HEK293 (cell line): ENCODE results near the gene MPPED2.

Experiments
- CTCF ChIA-PET: fragments of 350-600 bp; formaldehyde crosslinking; extraction: SDS; loops from one replicate; lab custom pipeline; 2021; ENCODE audit warnings: antibody characterized with exemption; lab: Yijun Ruan, JAX
- POLR2A ChIA-PET: fragments of 300-600 bp; formaldehyde crosslinking; extraction: SDS; loops from one replicate; lab custom pipeline; 2020; ENCODE audit warnings: antibody characterized with exemption, inconsistent platforms; lab: Yijun Ruan, JAX
- H3K27ac ChIP-seq: fragments of 200-500 bp; sonication (Bioruptor generic); 2 replicates; pipeline ENCODE4 v1.5.1; 2014; ENCODE audit warnings: low read depth, low read length, control low read depth, inconsistent platforms; ENCODE audit errors: extremely low read depth
- H3K36me3 ChIP-seq, 2 experiments: fragments of 200-500 bp in 1 of 2; sonication (Bioruptor generic) in 1 of 2; 1 replicate in 1 of 2; 2 replicates in 1 of 2; pipeline ENCODE4 v1.5.1; 2014 to 2017; ENCODE audit warnings: inconsistent platforms in 2 of 2, low read length in 2 of 2; ENCODE audit not compliant: control insufficient read depth in 2 of 2, insufficient read depth in 1 of 2
- H3K4me1 ChIP-seq: fragments of 200-500 bp; sonication (Bioruptor generic); 2 replicates; pipeline ENCODE4 v1.5.1; 2014; ENCODE audit warnings: mild to moderate bottlenecking, low read length, inconsistent platforms; ENCODE audit not compliant: control insufficient read depth, insufficient read depth
- H3K4me3 ChIP-seq: 2 replicates; pipeline ENCODE4 v1.5.1; 2011; ENCODE audit warnings: low read depth, mild to moderate bottlenecking, control low read depth, low read length, moderate library complexity
- H3K9me3 ChIP-seq: fragments of 200-500 bp; sonication (Bioruptor generic); 2 replicates; pipeline ENCODE4 v1.5.1; 2014; ENCODE audit warnings: low read depth, low read length, inconsistent platforms; ENCODE audit not compliant: control insufficient read depth, insufficient read depth
- AEBP2 ChIP-seq: fragments of 450-650 bp; formaldehyde crosslinking; IDR thresholded peaks from 2 replicates; pipeline ENCODE4 v1.5.1; 2016; ENCODE audit warnings: missing biosample characterization, missing genetic modification characterization, borderline replicate concordance
- ATF2 ChIP-seq: fragments of 450-650 bp; formaldehyde crosslinking; IDR thresholded peaks from 2 replicates; pipeline ENCODE4 v1.5.1; 2016; ENCODE audit warnings: missing biosample characterization, missing genetic modification characterization, low read depth
- EGR2 ChIP-seq: fragments of 450-650 bp; formaldehyde crosslinking; IDR thresholded peaks from 2 replicates; pipeline ENCODE4 v1.5.1; 2016; ENCODE audit warnings: low read depth, missing biosample characterization, missing genetic modification characterization
- PRDM4 ChIP-seq: fragments of 450-650 bp; formaldehyde crosslinking; IDR thresholded peaks from 2 replicates; pipeline ENCODE4 v1.5.1; 2017; ENCODE audit warnings: missing biosample characterization, missing genetic modification characterization
- PRDM6 ChIP-seq: fragments of 450-650 bp; formaldehyde crosslinking; IDR thresholded peaks from 2 replicates; pipeline ENCODE4 v1.5.1; 2017; ENCODE audit warnings: missing biosample characterization, missing genetic modification characterization
- TCF7L2 ChIP-seq: IDR thresholded peaks from 2 replicates; pipeline ENCODE4 v1.6.1; 2011; ENCODE audit warnings: low read depth, mild to moderate bottlenecking, inconsistent platforms, low read length, moderate library complexity, borderline replicate concordance
- YY2 ChIP-seq: fragments of 450-650 bp; formaldehyde crosslinking; IDR thresholded peaks from 2 replicates; pipeline ENCODE4 v1.5.1; 2016; ENCODE audit warnings: missing biosample characterization, missing genetic modification characterization
- ZBTB44 ChIP-seq: fragments of 450-650 bp; IDR thresholded peaks from 2 replicates; pipeline ENCODE4 v1.5.1; 2018; ENCODE audit warnings: missing biosample characterization, mild to moderate bottlenecking, missing genetic modification characterization
- ZFP37 ChIP-seq: fragments of 450-650 bp; formaldehyde crosslinking; IDR thresholded peaks from 2 replicates; pipeline ENCODE4 v1.5.1; 2016; ENCODE audit warnings: missing biosample characterization, missing genetic modification characterization
- ZNF211 ChIP-seq: fragments of 450-650 bp; formaldehyde crosslinking; IDR thresholded peaks from 2 replicates; pipeline ENCODE4 v1.5.1; 2016; ENCODE audit warnings: low read depth, missing biosample characterization, missing genetic modification characterization
- ZNF23 ChIP-seq: fragments of 450-650 bp; formaldehyde crosslinking; IDR thresholded peaks from 2 replicates; pipeline ENCODE4 v1.5.1; 2016; ENCODE audit warnings: missing biosample characterization, missing genetic modification characterization, borderline replicate concordance
- ZNF354C ChIP-seq: fragments of 450-650 bp; formaldehyde crosslinking; IDR thresholded peaks from 2 replicates; pipeline ENCODE4 v1.5.1; 2016; ENCODE audit warnings: missing biosample characterization, missing genetic modification characterization, low read depth, borderline replicate concordance
- ZNF629 ChIP-seq: fragments of 450-650 bp; formaldehyde crosslinking; IDR thresholded peaks from 2 replicates; pipeline ENCODE4 v1.5.1; 2017; ENCODE audit warnings: missing biosample characterization, missing genetic modification characterization

Gene MPPED2

GRCh38 chr11:30566482-30566881 lies 19.7 kb downstream of the MPPED2 start (continued):
- TF ChIP-seq AEBP2 (tag by site-specific recombination), result no peak
- no peak for TF ChIP-seq ZNF23 (tag by site-specific recombination)

- H3K4me1 ChIP-seq, result peaks cover 18% of the 10 kb centered on the region
- no peaks in the 10 kb centered on the region for H3K9me3 ChIP-seq
- TF ChIP-seq ATF2 (no peak), TCF7L2 (0 out of 2 replicates have a peak, but pooled peaks have one; percentile 24), YY2 (tag by site-specific recombination) (no peak), ZBTB44 (tag by site-specific recombination) (peak; percentile 86), ZNF211 (no peak)
- CTCF ChIA-PET, result no interaction called here
- H3K27ac ChIP-seq, result no peak overlapping the region
- no peak overlapping the region for H3K4me3 ChIP-seq
- no peaks in the 10 kb centered on the region for H3K36me3 ChIP-seq
- POLR2A ChIA-PET, result no interaction called here
Observed at GRCh38 chr11:30565027-30565426, 21.1 kb downstream of the MPPED2 start.

- Histone ChIP-seq H3K36me3 (no peaks in the 10 kb centered on the region), H3K27ac (no peak overlapping the region), H3K4me3 (no peak overlapping the region), H3K4me1 (peaks cover 11% of the 10 kb centered on the region), H3K9me3 (no peaks in the 10 kb centered on the region)
- ChIA-PET CTCF (interaction anchor here (0.7 kb wide), 1 partner anchor 15 kb away, joined by 3 read pairs; no protein-coding TSS in a partner anchor), POLR2A (no interaction called here)
- TF ChIP-seq ZNF354C (no peak), ZNF629 (tag by site-specific recombination) (no peak), EGR2 (tag by site-specific recombination) (no peak)
Observed at GRCh38 chr11:30561691-30562415, 24.3 kb downstream of the MPPED2 start.

- POLR2A ChIA-PET, result no interaction called here
- CTCF ChIA-PET, result no interaction called here
- no peak overlapping the region for H3K27ac ChIP-seq
- H3K4me3 ChIP-seq, result no peak overlapping the region
- no peaks in the 10 kb centered on the region for H3K9me3 ChIP-seq
- H3K36me3 ChIP-seq, result no peaks in the 10 kb centered on the region
- H3K4me1 ChIP-seq, result peaks cover 7% of the 10 kb centered on the region
- no peak for TF ChIP-seq ZFP37 (tag by site-specific recombination)
- 0 out of 2 replicates have a peak, but pooled peaks have one; percentile 14 for TF ChIP-seq PRDM4
- TF ChIP-seq ZBTB44 (tag by site-specific recombination), result no peak
- TF ChIP-seq PRDM6, result peak; percentile 62
Observed at GRCh38 chr11:30560206-30561106, 25.7 kb downstream of the MPPED2 start.
